IMR-90 (cell line): ENCODE measurements around the gene RXRB. TPM values are rescaled to one million over a fixed set of nuclear protein-coding genes. Genes with fewer than 3 reads are reported as not detected.

Source experiments
- ATAC-seq: fragments of 200-7000 bp; cut with Tn5 transposase; 2 replicates; pipeline ENCODE4 v1.9.1; 2020; ENCODE audit warnings: low read depth, mild to moderate bottlenecking, moderate library complexity
- BruUV-seq: library from RNA; stranded (reverse); fragments of 400-500 nt; replicated peaks from 2 replicates; lab custom pipeline; 2021; lab: Mats Ljungman, UMichigan
- CTCF ChIA-PET: fragments of 300-600 bp; formaldehyde crosslinking; extraction: SDS; loops from one replicate; lab custom pipeline; 2021; ENCODE audit warnings: antibody characterized with exemption; lab: Yijun Ruan, JAX
- POLR2A ChIA-PET: fragments of 300-600 bp; sonication (Branson Sonifier 250); formaldehyde crosslinking; loops from one replicate; lab custom pipeline; 2022; ENCODE audit warnings: antibody characterized with exemption; ENCODE audit not compliant: unreplicated experiment; lab: Charles Lee
- DNase-seq: peaks from one replicate; pipeline ENCODE4 v3.0.0; 2013
- H2AFZ ChIP-seq: replicated peaks from 2 replicates; pipeline ENCODE3; 2013; ENCODE audit warnings: low read length, mild to moderate bottlenecking; ENCODE audit not compliant: poor library complexity
- H2AK5ac ChIP-seq: 2 replicates; pipeline ENCODE4 v1.6.1; 2013; ENCODE audit warnings: low read depth, low read length, inconsistent platforms
- H2AK9ac ChIP-seq: replicated peaks from 2 replicates; pipeline ENCODE3; 2013; ENCODE audit warnings: mild to moderate bottlenecking, low read depth, low read length, moderate library complexity; ENCODE audit not compliant: poor library complexity
- H2BK120ac ChIP-seq: 2 replicates; pipeline ENCODE4 v1.6.1; 2013; ENCODE audit warnings: low read depth, low read length, inconsistent platforms
- H2BK15ac ChIP-seq: 3 replicates; pipeline ENCODE4 v1.6.1; 2013; ENCODE audit warnings: low read depth, low read length, inconsistent platforms
- H2BK20ac ChIP-seq: 2 replicates; pipeline ENCODE4 v1.6.1; 2013; ENCODE audit warnings: low read depth, mild to moderate bottlenecking, inconsistent platforms, low read length, moderate library complexity
- H2BK5ac ChIP-seq: 2 replicates; pipeline ENCODE4 v1.6.1; 2013; ENCODE audit warnings: mild to moderate bottlenecking, low read depth, low read length, inconsistent platforms; ENCODE audit not compliant: poor library complexity, severe bottlenecking
- H3K14ac ChIP-seq: replicated peaks from 2 replicates; pipeline ENCODE4 v1.6.1; 2013; ENCODE audit warnings: low read depth, low read length, inconsistent platforms
- H3K18ac ChIP-seq: 2 replicates; pipeline ENCODE4 v1.6.1; 2013; ENCODE audit warnings: low read depth, low read length, control low read depth
- H3K23ac ChIP-seq: 2 replicates; pipeline ENCODE4 v1.6.1; 2013; ENCODE audit warnings: low read depth, low read length, inconsistent platforms
- H3K27ac ChIP-seq: 2 replicates; pipeline ENCODE4 v1.5.1; 2013; ENCODE audit warnings: mild to moderate bottlenecking, control low read depth, low read length; ENCODE audit not compliant: insufficient read depth
- H3K27me3 ChIP-seq: 2 replicates; pipeline ENCODE4 v1.6.1; 2013; ENCODE audit warnings: low read length; ENCODE audit not compliant: control insufficient read depth, insufficient read depth
- H3K36me3 ChIP-seq: 2 replicates; pipeline ENCODE4 v1.6.1; 2013; ENCODE audit warnings: low read length, mixed read lengths; ENCODE audit not compliant: control insufficient read depth, insufficient read depth
- H3K4ac ChIP-seq: 2 replicates; pipeline ENCODE4 v1.6.1; 2013; ENCODE audit warnings: low read depth, low read length, inconsistent platforms
- H3K4me1 ChIP-seq: 2 replicates; pipeline ENCODE4 v1.6.1; 2013; ENCODE audit warnings: low read length, mixed read lengths; ENCODE audit not compliant: control insufficient read depth, insufficient read depth
- H3K4me2 ChIP-seq: 2 replicates; pipeline ENCODE4 v1.6.1; 2013; ENCODE audit warnings: low read depth, mild to moderate bottlenecking, control low read depth, low read length, moderate library complexity
- H3K4me3 ChIP-seq: 2 replicates; pipeline ENCODE4 v1.5.1; 2013; ENCODE audit warnings: low read depth, mild to moderate bottlenecking, control low read depth, low read length, moderate library complexity; ENCODE audit not compliant: insufficient read depth
- H3K56ac ChIP-seq: 2 replicates; pipeline ENCODE4 v1.6.1; 2013; ENCODE audit warnings: low read length, inconsistent platforms; ENCODE audit not compliant: insufficient read depth; ENCODE audit errors: extremely low read depth
- H3K79me1 ChIP-seq, 2 experiments: 2 replicates each; pipeline ENCODE4 v1.6.1; 2013; ENCODE audit warnings: low read length in 2 of 2, inconsistent platforms in 1 of 2, low read depth in 1 of 2
- H3K9ac ChIP-seq: 2 replicates; pipeline ENCODE4 v1.6.1; 2013; ENCODE audit warnings: low read depth, low read length, control low read depth
- H3K9me1 ChIP-seq: 2 replicates; pipeline ENCODE4 v1.6.1; 2013; ENCODE audit warnings: low read length, inconsistent platforms; ENCODE audit not compliant: insufficient read depth
- H3K9me3 ChIP-seq: 2 replicates; pipeline ENCODE4 v1.6.1; 2013; ENCODE audit warnings: low read length; ENCODE audit not compliant: control insufficient read depth, insufficient read depth
- H4K20me1 ChIP-seq: 2 replicates; pipeline ENCODE4 v1.6.1; 2013; ENCODE audit warnings: low read length, inconsistent platforms; ENCODE audit not compliant: insufficient read depth
- H4K5ac ChIP-seq: 2 replicates; pipeline ENCODE4 v1.6.1; 2013; ENCODE audit warnings: mild to moderate bottlenecking, low read depth, low read length, control low read depth
- H4K8ac ChIP-seq, 2 experiments: 2 replicates each; pipeline ENCODE4 v1.6.1; 2013; ENCODE audit warnings: low read depth in 2 of 2, low read length in 2 of 2, control low read depth in 1 of 2, inconsistent platforms in 1 of 2
- H4K91ac ChIP-seq: 2 replicates; pipeline ENCODE4 v1.6.1; 2013; ENCODE audit warnings: low read depth, low read length, inconsistent platforms; ENCODE audit not compliant: insufficient read depth
- CEBPB ChIP-seq: IDR thresholded peaks from 2 replicates; pipeline ENCODE4 v1.6.1; 2012; ENCODE audit warnings: low read depth, low read length, improper control_type of control experiment
- CHD1 ChIP-seq: IDR thresholded peaks from 2 replicates; pipeline ENCODE4 v1.6.1; 2012; ENCODE audit warnings: low read depth, low read length, improper control_type of control experiment
- MAFK ChIP-seq: IDR thresholded peaks from 2 replicates; pipeline ENCODE4 v1.6.1; 2012; ENCODE audit warnings: low read depth, low read length, improper control_type of control experiment
- MAZ ChIP-seq: IDR thresholded peaks from 2 replicates; pipeline ENCODE4 v1.6.1; 2012; ENCODE audit warnings: low read depth, mild to moderate bottlenecking, low read length, improper control_type of control experiment, moderate library complexity, borderline replicate concordance
- MXI1 ChIP-seq: IDR thresholded peaks from 2 replicates; pipeline ENCODE4 v1.6.1; 2012; ENCODE audit warnings: low read depth, mild to moderate bottlenecking, low read length, moderate library complexity, borderline replicate concordance
- POLR2A ChIP-seq: IDR thresholded peaks from 2 replicates; pipeline ENCODE4 v1.6.1; 2012; ENCODE audit warnings: mild to moderate bottlenecking, low read depth, low read length
- RAD21 ChIP-seq: IDR thresholded peaks from 2 replicates; pipeline ENCODE4 v1.6.1; 2012; ENCODE audit warnings: low read length, improper control_type of control experiment
- WGBS, 2 experiments: methylation state at CpG; one replicate each; pipeline versions ENCODE4 v1.1.5 to v1.1.7; 2013; ENCODE audit warnings: missing lambda C conversion rate in 2 of 2; ENCODE audit not compliant: insufficient read length in 1 of 2; ENCODE audit errors: extremely low coverage in 2 of 2; 5-methylcytosine and 5-hydroxymethylcytosine counted together
- dilution Hi-C: fragments of 300-500 bp; cut with HindIII; formaldehyde crosslinking; loops from one replicate; pipeline ENCODE4 v1.14.3; 2018; ENCODE audit warnings: low sequenced_read_pairs; ENCODE audit not compliant: unreplicated experiment
- in situ Hi-C: fragments of 300-500 bp; cut with MboI; formaldehyde crosslinking; loops from 3 replicates; pipeline ENCODE4 v1.14.3; 2019; ENCODE audit warnings: low sequenced_read_pairs, inconsistent platforms, mixed read lengths
- intact Hi-C: fragments of 100-400 bp; cut with micrococcal nuclease; formaldehyde crosslinking; loops from 2 replicates; pipeline ENCODE4 v1.10.0; 2022
- polyA plus RNA-seq, 3 experiments: library from polyadenylated mRNA; depleted of rRNA; stranded (reverse); fragments of >200 nt; gene quantifications; 2 replicates each; pipeline ENCODE4 v1.2.3, GENCODE V29; 2012; ENCODE audit warnings: low replicate concordance in 1 of 3
- total RNA-seq: library from RNA; depleted of rRNA; stranded (reverse); fragments of >200 nt; gene quantifications from 2 replicates; pipeline ENCODE4 v1.2.3, GENCODE V29; 2012
- TF ChIP-seq, protein P1 (sequence below): conservative IDR thresholded peaks from 2 replicates; pipeline ENCODE4 v1.5.1; 2012; ENCODE audit warnings: mild to moderate bottlenecking, low read depth, low read length, improper control_type of control experiment

RXRB gene
- total and polyA plus RNA-seq, 2 of the 4 experiments (the other 2 are of a cell fraction) = 18.6 to 53.7 TPM

DNA sequence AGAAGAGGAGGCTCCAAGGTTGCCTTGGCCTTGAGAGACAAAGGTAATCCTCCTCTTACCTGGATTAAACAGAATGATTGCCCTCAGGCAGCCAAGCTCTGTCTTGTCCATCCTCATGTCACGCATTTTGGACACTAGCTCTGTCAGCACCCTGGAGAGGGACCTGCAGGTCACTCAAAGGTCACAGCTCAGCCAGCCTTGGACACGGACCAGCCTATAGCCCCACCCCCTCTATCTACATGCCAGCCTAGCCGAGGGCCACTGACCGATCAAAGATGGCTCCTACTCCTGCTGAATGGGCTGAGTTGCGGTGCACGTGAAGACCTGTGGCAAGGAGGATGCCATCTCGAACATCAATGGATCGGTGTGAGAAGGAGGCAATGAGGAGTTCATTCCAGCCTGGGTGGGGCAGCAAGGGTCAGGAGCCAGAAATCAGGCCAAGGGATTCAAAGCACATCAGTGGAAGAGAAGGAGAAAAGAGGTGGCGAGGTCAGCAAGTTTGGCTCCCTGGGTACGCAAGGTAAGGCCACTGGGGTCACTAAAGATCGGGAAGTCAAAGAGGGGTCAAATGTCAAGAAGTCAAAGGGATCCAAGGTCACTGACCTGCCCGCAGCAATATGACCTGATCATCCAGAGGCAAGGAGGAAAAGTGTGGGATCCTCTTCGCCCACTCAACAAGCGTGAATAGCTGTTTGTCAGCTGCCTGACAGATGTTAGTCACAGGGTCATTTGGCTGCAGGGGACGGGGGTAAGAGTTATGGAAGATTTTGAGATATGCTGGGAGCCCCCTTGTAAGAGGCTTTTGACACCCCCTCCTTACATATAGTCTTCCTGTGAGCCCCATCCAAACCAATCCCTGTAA is 4.9 kb downstream of the RXRB start:
- DNase-seq = no peak
- TF ChIP-seq, protein P1, sequence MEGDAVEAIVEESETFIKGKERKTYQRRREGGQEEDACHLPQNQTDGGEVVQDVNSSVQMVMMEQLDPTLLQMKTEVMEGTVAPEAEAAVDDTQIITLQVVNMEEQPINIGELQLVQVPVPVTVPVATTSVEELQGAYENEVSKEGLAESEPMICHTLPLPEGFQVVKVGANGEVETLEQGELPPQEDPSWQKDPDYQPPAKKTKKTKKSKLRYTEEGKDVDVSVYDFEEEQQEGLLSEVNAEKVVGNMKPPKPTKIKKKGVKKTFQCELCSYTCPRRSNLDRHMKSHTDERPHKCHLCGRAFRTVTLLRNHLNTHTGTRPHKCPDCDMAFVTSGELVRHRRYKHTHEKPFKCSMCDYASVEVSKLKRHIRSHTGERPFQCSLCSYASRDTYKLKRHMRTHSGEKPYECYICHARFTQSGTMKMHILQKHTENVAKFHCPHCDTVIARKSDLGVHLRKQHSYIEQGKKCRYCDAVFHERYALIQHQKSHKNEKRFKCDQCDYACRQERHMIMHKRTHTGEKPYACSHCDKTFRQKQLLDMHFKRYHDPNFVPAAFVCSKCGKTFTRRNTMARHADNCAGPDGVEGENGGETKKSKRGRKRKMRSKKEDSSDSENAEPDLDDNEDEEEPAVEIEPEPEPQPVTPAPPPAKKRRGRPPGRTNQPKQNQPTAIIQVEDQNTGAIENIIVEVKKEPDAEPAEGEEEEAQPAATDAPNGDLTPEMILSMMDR = no peak
- TF ChIP-seq POLR2A = no peak
- no peak for TF ChIP-seq RAD21
- TF ChIP-seq MAZ = no peak
- no peak for TF ChIP-seq CHD1
- TF ChIP-seq MAFK = no peak
- TF ChIP-seq MXI1 = no peak
- no peak for TF ChIP-seq CEBPB
- WGBS, 2 experiments = 90% methylated on average over 2 of the region's 15 CpGs; no CpG with 5 or more reads in 1 of the 2 experiments
- POLR2A ChIA-PET = no interaction called here
- Histone ChIP-seq H2BK120ac (no peak overlapping the region), H3K27me3 (peaks cover 24% of the 10 kb centered on the region), H3K14ac (no peak overlapping the region), H3K23ac (no peak overlapping the region), H4K8ac (no peak overlapping the region), H2AK9ac (no peak overlapping the region), H3K9me1 (peaks cover 4% of the 10 kb centered on the region), H3K56ac (no peak overlapping the region), H2AK5ac (no peak overlapping the region), H3K4me2 (no peak overlapping the region), H3K9me3 (no peaks in the 10 kb centered on the region), H3K18ac (no peak overlapping the region), H3K27ac (no peak overlapping the region), H2BK15ac (no peak overlapping the region), H3K79me1 (peaks cover 8 to 52% of the 10 kb centered on the region in 2 experiments; a peak in 3 of 4 replicates), H2BK5ac (no peak overlapping the region), H2AFZ (no peak overlapping the region), H3K4me3 (no peak overlapping the region), H3K4me1 (peaks cover 4% of the 10 kb centered on the region; the same call in 1 of the 2 replicates), H4K20me1 (peaks cover 35% of the 10 kb centered on the region; the same call in 1 of the 2 replicates), H2BK20ac (no peak overlapping the region), H3K4ac (no peak overlapping the region), H4K91ac (no peak overlapping the region), H4K5ac (no peak overlapping the region), H3K36me3 (peaks cover 30% of the 10 kb centered on the region), H3K9ac (no peak overlapping the region)
- no peak for ATAC-seq
- no TSS peak for BruUV-seq
- intact Hi-C loops (no loop called here), in situ Hi-C loops (no loop called here), dilution Hi-C loops (no loop called here)
- CTCF ChIA-PET = no interaction called here
